Measurements from ENCODE around the gene MATCAP1. TPM values are rescaled to one million over a fixed set of nuclear protein-coding genes. Genes with fewer than 3 reads are reported as not detected.

Gene MATCAP1
- total and polyA plus RNA-seq, 2 of the 13 experiments (the other 11 are each of a cell fraction or from before 2014, with no cell fraction given) = 11.2 to 24.5 TPM

DNA sequence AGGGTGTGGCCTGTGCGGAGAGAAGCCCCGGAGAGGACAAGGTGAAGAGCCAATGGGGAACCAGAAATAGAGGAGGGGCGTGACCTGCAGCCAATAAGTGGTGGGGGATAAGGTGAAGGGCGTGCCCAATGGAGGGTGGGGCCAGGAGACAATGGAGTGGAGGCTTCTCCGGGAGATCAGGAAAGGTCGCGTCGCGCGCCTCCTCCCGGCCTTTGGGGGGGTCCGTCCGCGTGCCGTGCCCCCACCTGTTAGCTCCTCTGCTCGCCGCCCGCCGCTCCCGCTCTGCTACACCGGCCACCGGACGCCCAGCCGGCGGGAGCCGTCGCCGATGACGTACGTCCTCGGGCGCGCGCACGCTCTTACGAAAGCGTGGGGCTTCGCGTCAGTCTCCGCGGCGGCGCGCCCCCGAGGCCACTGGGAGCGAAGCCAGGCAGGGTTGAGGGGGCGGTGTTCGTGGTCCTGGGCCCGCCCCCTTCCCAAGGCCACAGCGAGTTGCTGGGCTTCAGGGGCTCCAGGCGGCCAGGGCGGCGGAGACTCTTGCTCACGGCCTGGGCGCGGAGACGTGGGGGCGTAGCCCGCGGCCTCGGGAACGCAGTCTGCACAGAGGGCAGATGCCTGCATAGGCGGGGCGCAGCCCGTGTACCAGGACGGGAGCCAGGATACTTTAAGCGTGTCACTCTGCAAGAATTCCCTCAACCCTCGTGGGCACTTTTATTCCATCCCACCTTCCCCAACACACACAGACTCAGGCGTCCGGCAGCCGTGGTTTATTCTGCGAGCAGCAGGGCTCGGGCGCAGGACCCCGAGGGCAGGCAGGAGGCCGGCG is at the start of gene MATCAP1 (continued):
- TF ChIP-seq, protein P1, sequence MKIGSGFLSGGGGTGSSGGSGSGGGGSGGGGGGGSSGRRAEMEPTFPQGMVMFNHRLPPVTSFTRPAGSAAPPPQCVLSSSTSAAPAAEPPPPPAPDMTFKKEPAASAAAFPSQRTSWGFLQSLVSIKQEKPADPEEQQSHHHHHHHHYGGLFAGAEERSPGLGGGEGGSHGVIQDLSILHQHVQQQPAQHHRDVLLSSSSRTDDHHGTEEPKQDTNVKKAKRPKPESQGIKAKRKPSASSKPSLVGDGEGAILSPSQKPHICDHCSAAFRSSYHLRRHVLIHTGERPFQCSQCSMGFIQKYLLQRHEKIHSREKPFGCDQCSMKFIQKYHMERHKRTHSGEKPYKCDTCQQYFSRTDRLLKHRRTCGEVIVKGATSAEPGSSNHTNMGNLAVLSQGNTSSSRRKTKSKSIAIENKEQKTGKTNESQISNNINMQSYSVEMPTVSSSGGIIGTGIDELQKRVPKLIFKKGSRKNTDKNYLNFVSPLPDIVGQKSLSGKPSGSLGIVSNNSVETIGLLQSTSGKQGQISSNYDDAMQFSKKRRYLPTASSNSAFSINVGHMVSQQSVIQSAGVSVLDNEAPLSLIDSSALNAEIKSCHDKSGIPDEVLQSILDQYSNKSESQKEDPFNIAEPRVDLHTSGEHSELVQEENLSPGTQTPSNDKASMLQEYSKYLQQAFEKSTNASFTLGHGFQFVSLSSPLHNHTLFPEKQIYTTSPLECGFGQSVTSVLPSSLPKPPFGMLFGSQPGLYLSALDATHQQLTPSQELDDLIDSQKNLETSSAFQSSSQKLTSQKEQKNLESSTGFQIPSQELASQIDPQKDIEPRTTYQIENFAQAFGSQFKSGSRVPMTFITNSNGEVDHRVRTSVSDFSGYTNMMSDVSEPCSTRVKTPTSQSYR (CRISPR knock-in tag; IDR thresholded peaks at IDR 0.05; ENCODE audit: borderline replicate concordance) = peak; percentile 41; the same call in 1 of the 2 replicates
- 0 out of 2 replicates have a peak, but pooled peaks have one; percentile 84 for TF ChIP-seq THYN1 (CRISPR knock-in tag; IDR thresholded peaks at IDR 0.05; ENCODE audit: borderline replicate concordance, low read depth)
- peak; percentile 79 for TF ChIP-seq POLR2G (IDR thresholded peaks at IDR 0.05; ENCODE audit: low read depth, low read length)
- TF ChIP-seq GATA4 (IDR thresholded peaks at IDR 0.05; ENCODE audit: borderline replicate concordance, low read depth) = 0 out of 2 replicates have a peak, but pooled peaks have one; percentile 4
- TF ChIP-seq, protein P2, sequence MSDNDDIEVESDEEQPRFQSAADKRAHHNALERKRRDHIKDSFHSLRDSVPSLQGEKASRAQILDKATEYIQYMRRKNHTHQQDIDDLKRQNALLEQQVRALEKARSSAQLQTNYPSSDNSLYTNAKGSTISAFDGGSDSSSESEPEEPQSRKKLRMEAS (IDR thresholded peaks at IDR 0.05) = peak; percentile 79
- TF ChIP-seq, protein P3, sequence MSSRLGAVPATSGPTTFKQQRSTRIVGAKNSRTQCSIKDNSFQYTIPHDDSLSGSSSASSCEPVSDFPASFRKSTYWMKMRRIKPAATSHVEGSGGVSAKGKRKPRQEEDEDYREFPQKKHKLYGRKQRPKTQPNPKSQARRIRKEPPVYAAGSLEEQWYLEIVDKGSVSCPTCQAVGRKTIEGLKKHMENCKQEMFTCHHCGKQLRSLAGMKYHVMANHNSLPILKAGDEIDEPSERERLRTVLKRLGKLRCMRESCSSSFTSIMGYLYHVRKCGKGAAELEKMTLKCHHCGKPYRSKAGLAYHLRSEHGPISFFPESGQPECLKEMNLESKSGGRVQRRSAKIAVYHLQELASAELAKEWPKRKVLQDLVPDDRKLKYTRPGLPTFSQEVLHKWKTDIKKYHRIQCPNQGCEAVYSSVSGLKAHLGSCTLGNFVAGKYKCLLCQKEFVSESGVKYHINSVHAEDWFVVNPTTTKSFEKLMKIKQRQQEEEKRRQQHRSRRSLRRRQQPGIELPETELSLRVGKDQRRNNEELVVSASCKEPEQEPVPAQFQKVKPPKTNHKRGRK (CRISPR knock-in tag; IDR thresholded peaks at IDR 0.05) = no peak; the same call in 1 of the 2 replicates
- TF ChIP-seq CREB1 (IDR thresholded peaks at IDR 0.05) = peak; percentile 97
- TF ChIP-seq CREB1 (CRISPR knock-in tag; IDR thresholded peaks at IDR 0.05) = peak; percentile 84
- TF ChIP-seq, protein P4, sequence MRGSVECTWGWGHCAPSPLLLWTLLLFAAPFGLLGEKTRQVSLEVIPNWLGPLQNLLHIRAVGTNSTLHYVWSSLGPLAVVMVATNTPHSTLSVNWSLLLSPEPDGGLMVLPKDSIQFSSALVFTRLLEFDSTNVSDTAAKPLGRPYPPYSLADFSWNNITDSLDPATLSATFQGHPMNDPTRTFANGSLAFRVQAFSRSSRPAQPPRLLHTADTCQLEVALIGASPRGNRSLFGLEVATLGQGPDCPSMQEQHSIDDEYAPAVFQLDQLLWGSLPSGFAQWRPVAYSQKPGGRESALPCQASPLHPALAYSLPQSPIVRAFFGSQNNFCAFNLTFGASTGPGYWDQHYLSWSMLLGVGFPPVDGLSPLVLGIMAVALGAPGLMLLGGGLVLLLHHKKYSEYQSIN (CRISPR knock-in tag; IDR thresholded peaks at IDR 0.05; ENCODE audit: borderline replicate concordance) = no peak
- TF ChIP-seq ZNF510 (CRISPR knock-in tag; IDR thresholded peaks at IDR 0.05; ENCODE audit: low read depth) = peak; percentile 80; the same call in 1 of the 2 replicates
- TF ChIP-seq, protein P5, sequence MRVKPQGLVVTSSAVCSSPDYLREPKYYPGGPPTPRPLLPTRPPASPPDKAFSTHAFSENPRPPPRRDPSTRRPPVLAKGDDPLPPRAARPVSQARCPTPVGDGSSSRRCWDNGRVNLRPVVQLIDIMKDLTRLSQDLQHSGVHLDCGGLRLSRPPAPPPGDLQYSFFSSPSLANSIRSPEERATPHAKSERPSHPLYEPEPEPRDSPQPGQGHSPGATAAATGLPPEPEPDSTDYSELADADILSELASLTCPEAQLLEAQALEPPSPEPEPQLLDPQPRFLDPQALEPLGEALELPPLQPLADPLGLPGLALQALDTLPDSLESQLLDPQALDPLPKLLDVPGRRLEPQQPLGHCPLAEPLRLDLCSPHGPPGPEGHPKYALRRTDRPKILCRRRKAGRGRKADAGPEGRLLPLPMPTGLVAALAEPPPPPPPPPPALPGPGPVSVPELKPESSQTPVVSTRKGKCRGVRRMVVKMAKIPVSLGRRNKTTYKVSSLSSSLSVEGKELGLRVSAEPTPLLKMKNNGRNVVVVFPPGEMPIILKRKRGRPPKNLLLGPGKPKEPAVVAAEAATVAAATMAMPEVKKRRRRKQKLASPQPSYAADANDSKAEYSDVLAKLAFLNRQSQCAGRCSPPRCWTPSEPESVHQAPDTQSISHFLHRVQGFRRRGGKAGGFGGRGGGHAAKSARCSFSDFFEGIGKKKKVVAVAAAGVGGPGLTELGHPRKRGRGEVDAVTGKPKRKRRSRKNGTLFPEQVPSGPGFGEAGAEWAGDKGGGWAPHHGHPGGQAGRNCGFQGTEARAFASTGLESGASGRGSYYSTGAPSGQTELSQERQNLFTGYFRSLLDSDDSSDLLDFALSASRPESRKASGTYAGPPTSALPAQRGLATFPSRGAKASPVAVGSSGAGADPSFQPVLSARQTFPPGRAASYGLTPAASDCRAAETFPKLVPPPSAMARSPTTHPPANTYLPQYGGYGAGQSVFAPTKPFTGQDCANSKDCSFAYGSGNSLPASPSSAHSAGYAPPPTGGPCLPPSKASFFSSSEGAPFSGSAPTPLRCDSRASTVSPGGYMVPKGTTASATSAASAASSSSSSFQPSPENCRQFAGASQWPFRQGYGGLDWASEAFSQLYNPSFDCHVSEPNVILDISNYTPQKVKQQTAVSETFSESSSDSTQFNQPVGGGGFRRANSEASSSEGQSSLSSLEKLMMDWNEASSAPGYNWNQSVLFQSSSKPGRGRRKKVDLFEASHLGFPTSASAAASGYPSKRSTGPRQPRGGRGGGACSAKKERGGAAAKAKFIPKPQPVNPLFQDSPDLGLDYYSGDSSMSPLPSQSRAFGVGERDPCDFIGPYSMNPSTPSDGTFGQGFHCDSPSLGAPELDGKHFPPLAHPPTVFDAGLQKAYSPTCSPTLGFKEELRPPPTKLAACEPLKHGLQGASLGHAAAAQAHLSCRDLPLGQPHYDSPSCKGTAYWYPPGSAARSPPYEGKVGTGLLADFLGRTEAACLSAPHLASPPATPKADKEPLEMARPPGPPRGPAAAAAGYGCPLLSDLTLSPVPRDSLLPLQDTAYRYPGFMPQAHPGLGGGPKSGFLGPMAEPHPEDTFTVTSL (CRISPR knock-in tag; IDR thresholded peaks at IDR 0.05; ENCODE audit: borderline replicate concordance) = 0 out of 2 replicates have a peak, but pooled peaks have one; percentile 52
- no peak for TF ChIP-seq HOXA7 (CRISPR knock-in tag; IDR thresholded peaks at IDR 0.05)
- TF ChIP-seq EED (CRISPR knock-in tag; IDR thresholded peaks at IDR 0.05) = no peak
- 0 out of 2 replicates have a peak, but pooled peaks have one; percentile 36 for TF ChIP-seq DR1 (CRISPR knock-in tag; IDR thresholded peaks at IDR 0.05)
- TF ChIP-seq, protein P6, sequence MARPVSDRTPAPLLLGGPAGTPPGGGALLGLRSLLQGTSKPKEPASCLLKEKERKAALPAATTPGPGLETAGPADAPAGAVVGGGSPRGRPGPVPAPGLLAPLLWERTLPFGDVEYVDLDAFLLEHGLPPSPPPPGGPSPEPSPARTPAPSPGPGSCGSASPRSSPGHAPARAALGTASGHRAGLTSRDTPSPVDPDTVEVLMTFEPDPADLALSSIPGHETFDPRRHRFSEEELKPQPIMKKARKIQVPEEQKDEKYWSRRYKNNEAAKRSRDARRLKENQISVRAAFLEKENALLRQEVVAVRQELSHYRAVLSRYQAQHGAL (CRISPR knock-in tag; IDR thresholded peaks at IDR 0.05; ENCODE audit: not compliant biosample characterization) = peak; percentile 20

Measured in HepG2 (cell line).